Measurements from ENCODE around the gene PPP1R14C. TPM values are rescaled to one million over a fixed set of nuclear protein-coding genes. Genes with fewer than 3 reads are reported as not detected.

The PPP1R14C gene
- total and polyA plus RNA-seq, 8 donors, result 11.7 to 33.6 (median 18.6) TPM

- TF ChIP-seq, protein P1, sequence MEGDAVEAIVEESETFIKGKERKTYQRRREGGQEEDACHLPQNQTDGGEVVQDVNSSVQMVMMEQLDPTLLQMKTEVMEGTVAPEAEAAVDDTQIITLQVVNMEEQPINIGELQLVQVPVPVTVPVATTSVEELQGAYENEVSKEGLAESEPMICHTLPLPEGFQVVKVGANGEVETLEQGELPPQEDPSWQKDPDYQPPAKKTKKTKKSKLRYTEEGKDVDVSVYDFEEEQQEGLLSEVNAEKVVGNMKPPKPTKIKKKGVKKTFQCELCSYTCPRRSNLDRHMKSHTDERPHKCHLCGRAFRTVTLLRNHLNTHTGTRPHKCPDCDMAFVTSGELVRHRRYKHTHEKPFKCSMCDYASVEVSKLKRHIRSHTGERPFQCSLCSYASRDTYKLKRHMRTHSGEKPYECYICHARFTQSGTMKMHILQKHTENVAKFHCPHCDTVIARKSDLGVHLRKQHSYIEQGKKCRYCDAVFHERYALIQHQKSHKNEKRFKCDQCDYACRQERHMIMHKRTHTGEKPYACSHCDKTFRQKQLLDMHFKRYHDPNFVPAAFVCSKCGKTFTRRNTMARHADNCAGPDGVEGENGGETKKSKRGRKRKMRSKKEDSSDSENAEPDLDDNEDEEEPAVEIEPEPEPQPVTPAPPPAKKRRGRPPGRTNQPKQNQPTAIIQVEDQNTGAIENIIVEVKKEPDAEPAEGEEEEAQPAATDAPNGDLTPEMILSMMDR (IDR thresholded peaks at IDR 0.05), result no peak
- Histone ChIP-seq H3K36me3 (no peaks in the 10 kb centered on the region), H3K27me3 (no peaks in the 10 kb centered on the region), H3K27ac (no peak overlapping the region), H3K4me3 (no peak overlapping the region), H3K4me1 (peaks cover 0 to 9% of the 10 kb centered on the region in 2 donors), H3K9me3 (no peaks in the 10 kb centered on the region)
- ATAC-seq (no peak), DNase-seq (no peak)
- intact Hi-C loops (cut with DNase I), result no loop called here
Measured at GRCh38 chr6:150172929-150173328, 30.1 kb downstream of the PPP1R14C start.

DNA sequence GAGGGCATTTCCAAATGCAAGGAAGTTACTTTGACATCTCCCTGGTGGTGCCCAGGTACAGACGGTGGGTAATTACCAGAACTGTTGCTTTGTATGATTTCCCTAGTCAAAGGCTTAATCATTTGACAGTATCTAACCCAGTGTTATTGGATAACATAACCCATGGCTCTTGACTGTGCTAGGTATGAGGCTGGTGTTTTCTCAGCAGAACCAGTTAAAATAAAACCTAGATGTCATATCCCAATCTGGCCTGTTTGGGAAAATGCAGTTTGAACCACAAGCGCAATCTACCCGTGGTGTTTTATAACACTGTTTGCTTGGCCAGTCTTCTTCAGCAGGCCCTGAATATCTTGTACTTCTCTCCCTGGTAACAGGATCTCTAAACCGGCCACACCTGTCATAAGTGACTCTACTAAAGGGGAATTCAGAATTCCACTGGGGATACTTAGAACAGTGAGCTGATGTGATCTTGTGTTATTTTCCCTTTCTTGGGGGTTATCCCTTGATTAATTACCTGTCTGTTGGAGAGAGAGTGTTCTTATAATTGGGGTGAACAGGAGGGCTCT lies 32.8 kb downstream of the PPP1R14C start:
- intact Hi-C loops (cut with DNase I), result no loop called here
- ATAC-seq (peak; percentile 81), DNase-seq (no peak)
- Histone ChIP-seq H3K27me3 (no peaks in the 10 kb centered on the region), H3K9me3 (no peaks in the 10 kb centered on the region), H3K27ac (no peak overlapping the region), H3K4me3 (no peak overlapping the region), H3K4me1 (peaks cover 0 to 9% of the 10 kb centered on the region in 2 donors), H3K36me3 (no peaks in the 10 kb centered on the region)
- TF ChIP-seq, protein P1 (IDR thresholded peaks at IDR 0.05), result no peak

DNA sequence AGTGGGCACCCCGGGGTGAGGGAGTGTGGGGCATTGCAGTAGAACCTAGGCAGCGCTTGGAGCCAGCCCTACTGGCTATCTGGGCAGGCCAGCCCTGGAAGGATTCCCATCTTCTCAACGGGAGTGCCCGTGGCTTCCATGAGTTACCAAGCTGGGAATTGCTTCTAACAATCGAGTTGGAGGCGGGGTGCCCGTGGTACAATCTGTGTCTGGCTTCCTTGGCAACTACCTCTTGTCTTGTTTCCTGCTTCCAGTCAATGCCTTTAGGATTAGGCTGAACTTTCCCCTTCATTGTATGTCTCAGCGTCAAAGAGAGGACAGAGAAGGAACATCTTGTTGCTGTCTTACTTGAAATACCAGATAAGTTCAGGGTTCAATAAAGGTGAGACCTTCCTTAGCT lies 33.3 kb downstream of the PPP1R14C start:
- TF ChIP-seq, protein P1 (IDR thresholded peaks at IDR 0.05), result no peak
- Histone ChIP-seq H3K4me3 (no peak overlapping the region), H3K27ac (no peak overlapping the region), H3K36me3 (no peaks in the 10 kb centered on the region), H3K27me3 (no peaks in the 10 kb centered on the region), H3K4me1 (peaks cover 0 to 9% of the 10 kb centered on the region in 2 donors), H3K9me3 (no peaks in the 10 kb centered on the region)
- ATAC-seq, result peak; percentile 67
- intact Hi-C loops (cut with DNase I), result no loop called here
- DNase-seq, result peak in 2 of 4 donors; percentile 44 to 45

DNA sequence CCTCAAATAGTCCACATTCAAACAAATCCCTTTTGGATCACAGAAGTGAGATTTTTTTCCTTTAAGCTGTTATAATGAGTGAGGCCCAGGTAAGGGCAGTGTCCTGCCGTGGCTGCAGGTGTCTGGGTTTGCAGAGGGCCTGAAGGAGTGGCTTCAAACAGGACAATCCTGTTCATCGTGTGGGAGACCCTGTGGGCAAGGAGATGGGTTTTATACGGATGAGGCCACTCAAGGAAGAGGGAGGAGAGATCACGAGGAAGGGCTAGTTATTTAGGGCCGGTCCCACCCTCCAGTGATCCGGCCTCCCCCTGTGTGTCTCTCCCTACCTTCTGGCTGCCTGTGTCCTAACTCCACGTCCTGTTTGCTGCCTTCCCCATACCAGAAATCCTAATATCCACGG lies 33.8 kb downstream of the PPP1R14C start:
- H3K27ac ChIP-seq, result no peak overlapping the region
- H3K4me1 ChIP-seq, result peaks cover 0 to 9% of the 10 kb centered on the region in 2 donors
- intact Hi-C loops (cut with DNase I), result no loop called here
- H3K36me3 ChIP-seq, result no peaks in the 10 kb centered on the region
- H3K27me3 ChIP-seq, result no peaks in the 10 kb centered on the region
- TF ChIP-seq, protein P1 (IDR thresholded peaks at IDR 0.05), result no peak
- ATAC-seq, result peak; percentile 9
- no peak overlapping the region for H3K4me3 ChIP-seq
- H3K9me3 ChIP-seq, result no peaks in the 10 kb centered on the region
- no peak for DNase-seq

DNA sequence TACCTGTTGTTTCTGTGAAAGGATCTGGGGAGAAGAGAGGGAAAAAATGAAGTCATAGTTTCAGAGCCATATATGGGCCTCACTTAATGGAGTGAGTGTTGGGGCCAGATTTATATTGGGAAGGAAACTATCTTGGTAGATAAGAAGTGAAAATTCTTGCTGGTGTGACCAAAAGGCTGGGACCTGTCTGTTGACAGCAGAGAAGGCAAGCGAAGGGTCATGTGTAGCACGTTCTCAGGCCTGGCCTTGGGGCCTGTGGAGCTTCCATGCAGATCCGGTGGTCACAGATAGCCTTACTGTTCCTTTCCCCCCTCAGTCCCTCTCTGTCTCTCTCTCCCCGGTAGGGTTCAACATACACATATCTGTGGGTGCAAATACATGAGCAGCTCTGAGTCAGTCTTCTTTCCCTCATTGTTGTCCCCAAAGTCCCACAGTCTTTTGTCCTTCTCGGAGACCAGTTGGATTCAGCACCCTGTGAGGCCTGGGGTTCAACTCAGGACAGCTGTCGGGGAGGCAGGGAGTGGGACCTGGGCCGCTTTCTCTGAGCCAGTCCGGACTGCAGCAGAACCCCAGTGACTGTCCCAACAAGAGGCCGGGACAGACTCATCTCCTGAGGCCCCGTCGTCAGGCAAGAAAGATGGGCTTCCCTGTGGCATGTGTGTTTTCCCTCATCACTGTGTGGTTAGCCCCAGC lies 34.6 kb downstream of the PPP1R14C start:
- DNase-seq, result no peak
- no peaks in the 10 kb centered on the region for H3K27me3 ChIP-seq

More for the DNA sequence above, 34.6 kb downstream of the PPP1R14C start:
- no peak overlapping the region for H3K27ac ChIP-seq
- H3K4me1 ChIP-seq, result peaks cover 0 to 9% of the 10 kb centered on the region in 2 donors
- peak; percentile 5 for ATAC-seq
- H3K36me3 ChIP-seq, result no peaks in the 10 kb centered on the region
- TF ChIP-seq, protein P1 (IDR thresholded peaks at IDR 0.05), result no peak
- H3K4me3 ChIP-seq, result no peak overlapping the region
- intact Hi-C loops (cut with DNase I), result no loop called here
- H3K9me3 ChIP-seq, result no peaks in the 10 kb centered on the region
